WTC11 (cell line): ENCODE data around the gene RPL37.

Experiments
- ATF1 ChIP-seq: sonication (generic); formaldehyde crosslinking; IDR thresholded peaks from 2 replicates; pipeline ENCODE4 v1.8.1; 2023; ENCODE audit warnings: mild to moderate bottlenecking, moderate library complexity, missing genetic modification reagents
- ATF2 ChIP-seq: sonication (generic); formaldehyde crosslinking; IDR thresholded peaks from 2 replicates; pipeline ENCODE4 v1.8.1; 2022; ENCODE audit warnings: low read depth, missing genetic modification reagents, borderline replicate concordance
- CTCF ChIP-seq: fragments of 200-600 bp; IDR thresholded peaks from 2 replicates; pipeline ENCODE4 v1.8.0; 2022; ENCODE audit warnings: antibody characterized with exemption
- EMX1 ChIP-seq: fragments of 250-450 bp; sonication (Bioruptor Pico); IDR thresholded peaks from 2 replicates; pipeline ENCODE4 v1.8.0; 2021; ENCODE audit warnings: mild to moderate bottlenecking
- ESRRA ChIP-seq: sonication (generic); formaldehyde crosslinking; IDR thresholded peaks from 2 replicates; pipeline ENCODE4 v1.8.1; 2022; ENCODE audit warnings: mild to moderate bottlenecking, missing genetic modification reagents, borderline replicate concordance
- FOXJ3 ChIP-seq: sonication (generic); formaldehyde crosslinking; IDR thresholded peaks from 2 replicates; pipeline ENCODE4 v1.9.0; 2021; ENCODE audit warnings: missing genetic modification reagents, mild to moderate bottlenecking, borderline replicate concordance
- FOXK1 ChIP-seq: sonication (generic); formaldehyde crosslinking; IDR thresholded peaks from 2 replicates; pipeline ENCODE4 v1.8.0; 2022; ENCODE audit warnings: mild to moderate bottlenecking, moderate library complexity, missing genetic modification reagents
- KAT7 ChIP-seq: sonication (generic); formaldehyde crosslinking; IDR thresholded peaks from 2 replicates; pipeline ENCODE4 v1.8.1; 2023; ENCODE audit warnings: missing genetic modification reagents, mild to moderate bottlenecking, borderline replicate concordance
- MAX ChIP-seq: sonication (generic); formaldehyde crosslinking; IDR thresholded peaks from 2 replicates; pipeline ENCODE4 v1.8.0; 2022; ENCODE audit warnings: mild to moderate bottlenecking, missing genetic modification reagents
- NR2C2 ChIP-seq: sonication (generic); formaldehyde crosslinking; IDR thresholded peaks from 2 replicates; pipeline ENCODE4 v1.8.0; 2022; ENCODE audit warnings: mild to moderate bottlenecking, missing genetic modification reagents
- PREB ChIP-seq: sonication (generic); formaldehyde crosslinking; IDR thresholded peaks from 2 replicates; pipeline ENCODE4 v1.8.1; 2022; ENCODE audit warnings: mild to moderate bottlenecking, missing genetic modification reagents, moderate library complexity, borderline replicate concordance
- TP53 ChIP-seq: sonication (generic); formaldehyde crosslinking; IDR thresholded peaks from 2 replicates; pipeline ENCODE4 v1.8.1; 2023; ENCODE audit warnings: mild to moderate bottlenecking, missing genetic modification reagents
- ZNF512 ChIP-seq: sonication (generic); formaldehyde crosslinking; IDR thresholded peaks from 2 replicates; pipeline ENCODE4 v1.8.1; 2022; ENCODE audit warnings: missing genetic modification reagents, borderline replicate concordance

- TF ChIP-seq CTCF (peak; percentile 31; the same call in 1 of the 2 replicates), TP53 (no peak), ATF2 (CRISPR knock-in tag) (no peak), PREB (no peak), ATF1 (no peak), KAT7 (CRISPR knock-in tag) (no peak), FOXJ3 (no peak), NR2C2 (no peak), MAX (CRISPR knock-in tag) (no peak), ESRRA (CRISPR knock-in tag) (no peak), ZNF512 (no peak), EMX1 (CRISPR knock-in tag) (no peak), FOXK1 (CRISPR knock-in tag) (no peak)
These were observed 44.3 kb upstream of the RPL37 start for GRCh38 chr5:40879163-40879942.
